CD4-positive, alpha-beta T cell (primary cell): ENCODE results near the gene SH3GLB1. TPM values are rescaled to one million over a fixed set of nuclear protein-coding genes. Genes with fewer than 3 reads are reported as not detected.

Experiments used
- ATAC-seq: fragments of 200-7000 bp; cut with Tn5 transposase; one replicate; pipeline ENCODE4 v1.10.0; 2022; ENCODE audit warnings: mild to moderate bottlenecking; ENCODE audit not compliant: poor library complexity
- CTCF ChIA-PET: fragments of 350-600 bp; sonication (Branson Sonifier 250); formaldehyde crosslinking; loops from one replicate; lab custom pipeline; 2021; ENCODE audit warnings: antibody characterized with exemption, inconsistent platforms; lab: Charles Lee
- POLR2A ChIA-PET: fragments of 350-600 bp; sonication (Branson Sonifier 250); formaldehyde crosslinking; loops from one replicate; lab custom pipeline; 2021; ENCODE audit warnings: antibody characterized with exemption, inconsistent platforms; lab: Charles Lee
- DNase-seq, 14 experiments: peaks; one replicate each; pipeline ENCODE4 v3.0.0-alpha.2; 2013 to 2020; ENCODE audit warnings: mixed read lengths in 2 of 14
- H3K27ac ChIP-seq, 2 donors: one replicate each; pipeline versions ENCODE4 v1.5.1 to v1.7.0; 2013; ENCODE audit warnings: low read length in 2 of 2, low read depth in 1 of 2, mild to moderate bottlenecking in 1 of 2
- H3K27me3 ChIP-seq, 2 experiments: 1 replicate in 1 of 2; 2 replicates in 1 of 2; pipeline versions ENCODE4 v1.6.1 to v1.7.0; 2013; ENCODE audit warnings: low read length in 2 of 2, control low read depth in 1 of 2, mild to moderate bottlenecking in 1 of 2, moderate library complexity in 1 of 2; ENCODE audit not compliant: insufficient read depth in 2 of 2, control insufficient read depth in 1 of 2
- H3K36me3 ChIP-seq: one replicate; pipeline ENCODE4 v1.6.1; 2013; ENCODE audit warnings: low read length, control low read depth; ENCODE audit not compliant: insufficient read depth
- H3K4me1 ChIP-seq: one replicate; pipeline ENCODE4 v1.6.1; 2013; ENCODE audit warnings: low read length, control low read depth; ENCODE audit not compliant: insufficient read depth
- H3K4me3 ChIP-seq: one replicate; pipeline ENCODE4 v1.5.1; 2013; ENCODE audit warnings: mild to moderate bottlenecking, low read length, moderate library complexity
- H3K9me3 ChIP-seq, 2 experiments: 1 replicate in 1 of 2; 2 replicates in 1 of 2; pipeline versions ENCODE4 v1.6.1 to v1.7.0; 2013; ENCODE audit warnings: low read length in 2 of 2, mild to moderate bottlenecking in 2 of 2, control low read depth in 1 of 2, moderate library complexity in 1 of 2; ENCODE audit not compliant: control insufficient read depth in 1 of 2, insufficient read depth in 1 of 2
- H3K27ac Mint-ChIP-seq: one replicate; pipeline ENCODE4 v1.8.0; 2020; ENCODE audit warnings: mixed read lengths
- H3K27me3 Mint-ChIP-seq: one replicate; pipeline ENCODE4 v1.8.0; 2021; ENCODE audit warnings: mixed read lengths
- H3K36me3 Mint-ChIP-seq: one replicate; pipeline ENCODE4 v1.8.0; 2021; ENCODE audit warnings: low read depth, mixed read lengths
- H3K4me1 Mint-ChIP-seq: one replicate; pipeline ENCODE4 v1.8.0; 2021; ENCODE audit warnings: low read depth, mixed read lengths
- H3K4me3 Mint-ChIP-seq: one replicate; pipeline ENCODE4 v1.8.0; 2020; ENCODE audit warnings: mild to moderate bottlenecking, mixed read lengths
- H3K9me3 Mint-ChIP-seq: one replicate; pipeline ENCODE4 v1.8.0; 2020; ENCODE audit warnings: mixed read lengths
- CTCF ChIP-seq: fragments of 200-600 bp; IDR thresholded peaks from one replicate; pipeline ENCODE4 v1.8.0; 2022; ENCODE audit warnings: antibody characterized with exemption, mild to moderate bottlenecking
- intact Hi-C, 2 experiments: fragments of 100-400 bp; cut with DNase I in 1 of 2; cut with micrococcal nuclease in 1 of 2; formaldehyde crosslinking; loops; one replicate each; pipeline versions ENCODE4 v1.15.1 to v1.9.0; 2023 to 2025; cut with DNase I, micrococcal nuclease
- total RNA-seq, 174 experiments: library from RNA in 2 of 174; stranded (reverse) in 2 of 174; gene quantifications; one replicate each; pipeline ENCODE4 v1.2.3 and lab custom pipeline; 2021 to 2026

SH3GLB1 gene
- total RNA-seq, 2 experiments from 2014 or later: 50.6 to 52.3 TPM

GRCh38 chr1:86778569-86779239, 74.3 kb downstream of the SH3GLB1 start:
- Mint-ChIP-seq H3K36me3 (no peaks in the 10 kb centered on the region), H3K4me3 (no peak overlapping the region), H3K27me3 (no peaks in the 10 kb centered on the region), H3K4me1 (peaks cover 10% of the 10 kb centered on the region), H3K9me3 (no peaks in the 10 kb centered on the region), H3K27ac (no peak overlapping the region)
- Histone ChIP-seq H3K27me3 (no peaks in the 10 kb centered on the region), H3K9me3 (peaks cover 0 to 7% of the 10 kb centered on the region in 2 experiments), H3K36me3 (no peaks in the 10 kb centered on the region), H3K4me3 (no peak overlapping the region), H3K27ac (no peak overlapping the region), H3K4me1 (peaks cover 5% of the 10 kb centered on the region)
- CTCF ChIA-PET: no interaction called here
- no peak for TF ChIP-seq CTCF
- no peak for DNase-seq
- intact Hi-C loops: no loop called here
- POLR2A ChIA-PET: no interaction called here
- ATAC-seq: no peak

GRCh38 chr1:86779308-86780191, 75.2 kb downstream of the SH3GLB1 start:
- intact Hi-C loops: no loop called here
- Mint-ChIP-seq H3K4me1 (peaks cover 1% of the 10 kb centered on the region), H3K36me3 (no peaks in the 10 kb centered on the region), H3K27ac (no peak overlapping the region), H3K4me3 (no peak overlapping the region), H3K9me3 (no peaks in the 10 kb centered on the region), H3K27me3 (no peaks in the 10 kb centered on the region)
- no peak overlapping the region for H3K4me3 ChIP-seq
- no peak for TF ChIP-seq CTCF
- peaks cover 0 to 7% of the 10 kb centered on the region in 2 experiments for H3K9me3 ChIP-seq
- H3K4me1 ChIP-seq: no peaks in the 10 kb centered on the region
- H3K27me3 ChIP-seq: no peaks in the 10 kb centered on the region
- H3K36me3 ChIP-seq: no peaks in the 10 kb centered on the region
- no peak overlapping the region for H3K27ac ChIP-seq
- ChIA-PET POLR2A (no interaction called here), CTCF (no interaction called here)
- ATAC-seq (no peak), DNase-seq (no peak)

- Mint-ChIP-seq H3K27ac (no peak overlapping the region), H3K27me3 (no peaks in the 10 kb centered on the region), H3K36me3 (no peaks in the 10 kb centered on the region), H3K9me3 (no peaks in the 10 kb centered on the region), H3K4me3 (no peak overlapping the region), H3K4me1 (no peaks in the 10 kb centered on the region)
- Histone ChIP-seq H3K27ac (no peak overlapping the region), H3K27me3 (no peaks in the 10 kb centered on the region), H3K36me3 (no peaks in the 10 kb centered on the region), H3K4me1 (no peaks in the 10 kb centered on the region), H3K9me3 (peaks cover 0 to 7% of the 10 kb centered on the region in 2 experiments), H3K4me3 (no peak overlapping the region)
- ATAC-seq: no peak
- ChIA-PET POLR2A (interaction anchor here (0.6 kb wide), 1 partner anchor 10 kb away, joined by 4 read pairs; no protein-coding TSS in a partner anchor), CTCF (no interaction called here)
- no peak for DNase-seq
- TF ChIP-seq CTCF: no peak
- intact Hi-C loops: no loop called here
These were observed 78.1 kb downstream of the SH3GLB1 start for GRCh38 chr1:86782482-86782881.
